ENCODE data around the gene DLAT.
A peak's percentile ranks its signal among the peaks of the same experiment; 100 is the strongest.
"Not testable (repeated sequence)": the region's sequence is repeated elsewhere in the genome, so short reads cannot be mapped to it uniquely, and the experiment has no call there.

Gene DLAT

GRCh38 chr11:112023104-112023503, 2.1 kb upstream of the DLAT start:
- Histone ChIP-seq H3K9ac (ENCODE audit: low read length) (no peak overlapping the region; the same call in 1 of the 2 replicates), H3K27ac (ENCODE audit: low read length) (peak overlapping the region; percentile 98; the same call in 1 of the 2 replicates), H3K4me2 (ENCODE audit: low read length) (peak overlapping the region; percentile 95), H3K4me1 (ENCODE audit: low read length) (peaks cover 36% of the 10 kb centered on the region), H3K27me3 (ENCODE audit: low read depth, low read length) (no peaks in the 10 kb centered on the region), H3K79me2 (ENCODE audit: low read length) (peaks cover 21% of the 10 kb centered on the region), H3K4me3 (ENCODE audit: low read length) (peak overlapping the region; percentile 98), H4K20me1 (ENCODE audit: insufficient read depth, low read length) (no peaks in the 10 kb centered on the region), H3K9me3 (ENCODE audit: insufficient read depth, low read length) (no peaks in the 10 kb centered on the region), H2AFZ (ENCODE audit: low read depth, low read length) (no peak overlapping the region), H3K36me3 (replicated peaks; ENCODE audit: low read depth, low read length) (peaks cover 45% of the 10 kb centered on the region)
- TF ChIP-seq, protein P1, sequence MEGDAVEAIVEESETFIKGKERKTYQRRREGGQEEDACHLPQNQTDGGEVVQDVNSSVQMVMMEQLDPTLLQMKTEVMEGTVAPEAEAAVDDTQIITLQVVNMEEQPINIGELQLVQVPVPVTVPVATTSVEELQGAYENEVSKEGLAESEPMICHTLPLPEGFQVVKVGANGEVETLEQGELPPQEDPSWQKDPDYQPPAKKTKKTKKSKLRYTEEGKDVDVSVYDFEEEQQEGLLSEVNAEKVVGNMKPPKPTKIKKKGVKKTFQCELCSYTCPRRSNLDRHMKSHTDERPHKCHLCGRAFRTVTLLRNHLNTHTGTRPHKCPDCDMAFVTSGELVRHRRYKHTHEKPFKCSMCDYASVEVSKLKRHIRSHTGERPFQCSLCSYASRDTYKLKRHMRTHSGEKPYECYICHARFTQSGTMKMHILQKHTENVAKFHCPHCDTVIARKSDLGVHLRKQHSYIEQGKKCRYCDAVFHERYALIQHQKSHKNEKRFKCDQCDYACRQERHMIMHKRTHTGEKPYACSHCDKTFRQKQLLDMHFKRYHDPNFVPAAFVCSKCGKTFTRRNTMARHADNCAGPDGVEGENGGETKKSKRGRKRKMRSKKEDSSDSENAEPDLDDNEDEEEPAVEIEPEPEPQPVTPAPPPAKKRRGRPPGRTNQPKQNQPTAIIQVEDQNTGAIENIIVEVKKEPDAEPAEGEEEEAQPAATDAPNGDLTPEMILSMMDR (IDR thresholded peaks at IDR 0.05; ENCODE audit: low read depth, low read length): peak; percentile 17; the same call in 1 of the 2 replicates
- TF ChIP-seq EZH2phosphoT487 (IDR thresholded peaks at IDR 0.05; ENCODE audit: low read depth): no peak

- peak overlapping the region; percentile 95 for H3K4me2 ChIP-seq (ENCODE audit: low read length)
- H3K9ac ChIP-seq (ENCODE audit: low read length): peak overlapping the region; percentile 80
- H3K36me3 ChIP-seq (replicated peaks; ENCODE audit: low read depth, low read length): peaks cover 45% of the 10 kb centered on the region
- H3K9me3 ChIP-seq (ENCODE audit: insufficient read depth, low read length): no peaks in the 10 kb centered on the region
- peak overlapping the region; percentile 98 for H3K4me3 ChIP-seq (ENCODE audit: low read length)
- TF ChIP-seq, protein P1 (IDR thresholded peaks at IDR 0.05; ENCODE audit: low read depth, low read length): no peak
- TF ChIP-seq EZH2phosphoT487 (IDR thresholded peaks at IDR 0.05; ENCODE audit: low read depth): no peak
- peak overlapping the region; percentile 12; the same call in 1 of the 2 replicates for H2AFZ ChIP-seq (ENCODE audit: low read depth, low read length)
- H3K79me2 ChIP-seq (ENCODE audit: low read length): peaks cover 26% of the 10 kb centered on the region
- H3K4me1 ChIP-seq (ENCODE audit: low read length): peaks cover 27% of the 10 kb centered on the region
- no peaks in the 10 kb centered on the region for H4K20me1 ChIP-seq (ENCODE audit: insufficient read depth, low read length)
- H3K27me3 ChIP-seq (ENCODE audit: low read depth, low read length): no peaks in the 10 kb centered on the region
- H3K27ac ChIP-seq (ENCODE audit: low read length): peak overlapping the region; percentile 98
Observed at GRCh38 chr11:112024178-112024772, 933 bp upstream of the DLAT start.

DNA sequence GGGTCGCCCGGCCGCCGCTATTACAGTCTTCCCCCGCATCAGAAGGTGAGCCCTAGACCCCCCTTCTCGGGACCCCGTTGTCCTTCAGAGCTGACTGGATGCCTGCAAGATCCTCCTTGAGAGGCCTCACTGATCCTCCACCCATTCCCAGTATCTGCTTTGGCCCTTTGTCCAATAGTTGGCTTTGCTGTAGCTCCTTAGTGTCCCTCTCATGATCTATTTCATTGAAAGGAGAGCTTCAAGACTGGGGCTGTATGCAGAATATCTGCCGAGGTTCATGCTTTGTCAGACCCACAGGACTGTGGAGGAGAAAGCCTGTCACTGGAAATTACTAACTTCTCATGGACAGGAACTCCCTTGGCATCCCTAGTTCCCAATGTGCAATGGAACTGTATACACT, 499 bp downstream of the DLAT start:
- peak overlapping the region; percentile 12; the same call in 1 of the 2 replicates for H2AFZ ChIP-seq (ENCODE audit: low read depth, low read length)
- peaks cover 37% of the 10 kb centered on the region for H3K79me2 ChIP-seq (ENCODE audit: low read length)
- peak overlapping the region; percentile 80 for H3K9ac ChIP-seq (ENCODE audit: low read length)
- TF ChIP-seq, protein P1 (IDR thresholded peaks at IDR 0.05; ENCODE audit: low read depth, low read length): no peak
- no peak for TF ChIP-seq EZH2phosphoT487 (IDR thresholded peaks at IDR 0.05; ENCODE audit: low read depth)
- no peaks in the 10 kb centered on the region for H3K27me3 ChIP-seq (ENCODE audit: low read depth, low read length)
- H3K9me3 ChIP-seq (ENCODE audit: insufficient read depth, low read length): no peaks in the 10 kb centered on the region
- peak overlapping the region; percentile 98 for H3K27ac ChIP-seq (ENCODE audit: low read length)
- H4K20me1 ChIP-seq (ENCODE audit: insufficient read depth, low read length): no peaks in the 10 kb centered on the region
- H3K4me1 ChIP-seq (ENCODE audit: low read length): peaks cover 26% of the 10 kb centered on the region
- H3K36me3 ChIP-seq (replicated peaks; ENCODE audit: low read depth, low read length): peaks cover 45% of the 10 kb centered on the region
- H3K4me2 ChIP-seq (ENCODE audit: low read length): peak overlapping the region; percentile 95
- peak overlapping the region; percentile 98 for H3K4me3 ChIP-seq (ENCODE audit: low read length)

- H2AFZ ChIP-seq (ENCODE audit: low read depth, low read length); H3K4me3 ChIP-seq (ENCODE audit: low read length); H3K4me2 ChIP-seq (ENCODE audit: low read length); H3K27me3 ChIP-seq (ENCODE audit: low read depth, low read length); H3K27ac ChIP-seq (ENCODE audit: low read length); H3K9me3 ChIP-seq (ENCODE audit: insufficient read depth, low read length); H3K9ac ChIP-seq (ENCODE audit: low read length); H4K20me1 ChIP-seq (ENCODE audit: insufficient read depth, low read length): not testable (repeated sequence)
- Histone ChIP-seq H3K4me1 (ENCODE audit: low read length) (peaks cover 26% of the 10 kb centered on the region), H3K36me3 (replicated peaks; ENCODE audit: low read depth, low read length) (peaks cover 41% of the 10 kb centered on the region), H3K79me2 (ENCODE audit: low read length) (peaks cover 37% of the 10 kb centered on the region)
Observed at GRCh38 chr11:112026784-112027410, 1.7 kb downstream of the DLAT start.
